ENCODE measurements around the gene CELA2B.
A peak's percentile ranks its signal among the peaks of the same experiment; 100 is the strongest.
"Not testable (repeated sequence)": the region's sequence is repeated elsewhere in the genome, so short reads cannot be mapped to it uniquely, and the experiment has no call there.

The CELA2B gene

DNA sequence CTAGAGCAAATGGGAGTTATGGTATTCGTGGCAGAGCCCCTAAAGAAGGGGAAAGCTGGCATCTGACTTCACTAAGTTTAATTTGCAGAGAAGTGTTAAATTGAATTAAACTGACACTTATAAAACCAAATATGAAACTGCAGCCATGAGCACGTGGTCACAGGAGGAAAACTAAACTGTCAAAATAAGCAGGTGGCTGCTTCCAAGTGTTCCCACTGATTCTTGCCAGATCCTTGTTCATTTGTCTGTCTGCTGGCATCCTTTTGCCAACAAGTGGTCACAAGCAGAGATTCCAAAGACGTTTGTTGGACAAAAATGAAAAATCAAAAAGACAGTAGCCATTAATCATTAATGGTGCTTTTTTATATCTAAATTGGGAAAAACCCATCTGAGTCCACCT lies 6.5 kb upstream of the CELA2B start:
- no peak for DNase-seq

DNA sequence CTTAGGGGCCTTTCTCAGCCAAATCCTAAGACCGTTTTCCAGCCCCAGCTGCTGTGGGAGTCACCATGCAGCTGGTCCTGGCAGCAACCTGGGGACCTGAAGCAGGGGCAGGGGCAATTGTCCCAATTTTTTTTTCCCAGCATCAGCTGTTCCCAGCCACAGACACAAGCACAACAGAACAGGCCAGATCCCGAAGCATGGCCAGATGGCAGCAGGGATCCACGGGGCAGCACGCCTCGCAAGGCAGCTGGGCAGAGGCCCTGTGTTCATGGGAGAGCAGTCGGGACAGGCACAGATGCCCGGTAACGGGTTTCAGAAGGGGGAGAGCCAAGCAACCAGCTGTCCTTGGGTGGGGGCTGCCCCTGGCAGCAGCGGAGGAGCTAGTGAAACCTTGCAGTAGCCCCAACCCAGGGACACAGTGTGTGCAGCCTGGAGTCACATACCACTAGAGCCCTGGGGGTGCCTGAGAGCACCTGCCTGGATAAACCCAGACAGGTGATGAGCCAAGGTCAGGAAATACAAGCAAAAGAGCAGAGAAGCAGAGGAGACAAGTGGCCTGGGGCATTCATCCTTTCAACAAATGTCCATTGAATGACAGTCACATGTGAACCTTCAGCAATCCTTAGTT lies 6.0 kb upstream of the CELA2B start:
- not testable (repeated sequence) for DNase-seq

DNA sequence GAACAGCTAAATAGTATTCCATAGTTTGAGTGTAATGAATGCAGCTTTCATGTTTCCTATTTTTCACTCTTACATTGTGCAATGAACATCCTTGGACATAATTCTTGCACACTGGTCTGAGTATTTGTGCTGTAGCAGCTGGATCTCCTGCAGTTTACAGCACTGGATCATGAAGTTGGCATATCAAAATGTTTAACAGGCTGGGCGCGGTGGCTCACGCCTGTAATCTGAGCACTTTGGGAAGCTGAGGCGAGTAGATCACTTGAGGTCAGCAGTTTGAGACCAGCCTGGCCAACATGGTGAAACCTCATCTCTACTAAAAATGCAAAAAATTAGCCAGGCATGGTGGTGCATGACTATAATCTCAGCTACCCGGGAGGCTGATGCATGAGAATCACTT lies 4.8 kb upstream of the CELA2B start:
- DNase-seq = not testable (repeated sequence)

DNA sequence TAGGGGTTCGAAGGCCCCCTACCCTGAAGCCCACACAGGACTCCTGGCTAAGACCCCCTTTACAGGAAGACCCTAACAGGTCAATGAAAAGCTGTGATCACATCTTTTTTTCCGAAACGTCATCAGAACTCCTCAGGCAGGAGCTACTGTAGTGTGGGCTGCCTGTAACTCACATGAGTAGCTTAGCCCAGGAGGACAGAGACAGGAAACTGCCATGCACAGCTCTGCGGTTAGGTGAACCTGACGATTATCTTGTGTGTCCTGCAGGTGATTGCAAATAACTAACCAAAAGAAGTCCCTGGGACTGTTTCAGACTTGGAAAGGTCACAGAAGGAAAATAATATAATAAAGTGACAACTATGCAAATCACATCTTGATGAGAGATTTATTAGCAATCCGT lies 4.2 kb upstream of the CELA2B start:
- not testable (repeated sequence) for DNase-seq

DNA sequence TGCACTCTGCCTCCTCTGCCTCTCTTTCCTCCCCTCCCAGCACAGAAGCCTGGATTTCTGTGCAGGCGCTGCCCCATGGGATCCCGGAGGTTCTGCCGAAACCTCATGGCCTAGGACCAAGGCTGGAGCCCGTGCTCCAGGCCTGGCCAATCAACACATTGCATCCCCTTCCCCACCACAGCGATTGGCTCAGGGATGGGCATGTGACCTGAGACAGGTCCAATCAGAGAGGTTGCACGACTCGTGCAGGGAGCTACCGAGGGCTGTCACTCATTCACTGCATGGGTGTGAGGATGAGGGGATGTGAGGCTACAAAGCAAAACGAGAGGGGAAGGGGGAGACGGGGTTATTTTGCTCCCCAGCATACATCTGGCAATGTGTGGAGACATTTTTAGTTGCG lies 3.3 kb upstream of the CELA2B start:
- no peak for DNase-seq

GRCh38 chr1:15476927-15477326 lies 1.0 kb downstream of the CELA2B start:
- no peak for DNase-seq

GRCh38 chr1:15477646-15478212 lies 1.8 kb downstream of the CELA2B start:
- no peak for DNase-seq

GRCh38 chr1:15479654-15480347 lies 3.9 kb downstream of the CELA2B start:
- no peak for DNase-seq

DNA sequence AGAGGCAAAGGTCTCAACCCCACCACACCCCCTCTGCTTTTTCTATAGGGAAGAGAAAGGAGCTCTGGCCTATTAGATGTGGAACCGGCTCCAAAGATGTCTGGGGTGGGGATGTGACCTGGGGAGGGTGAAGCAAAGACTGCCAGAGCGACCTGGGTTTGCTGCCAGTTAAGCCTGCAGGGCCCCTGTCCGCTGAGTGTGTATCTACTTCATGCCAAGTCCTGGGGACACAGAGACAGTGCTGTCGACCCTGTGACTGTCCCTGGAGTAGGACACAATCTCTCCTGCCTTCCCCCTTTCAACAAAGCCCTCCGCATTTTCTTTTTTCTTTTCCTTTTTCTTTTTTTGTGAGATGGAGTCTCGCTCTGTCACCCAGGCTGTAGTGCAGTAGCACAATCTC lies 6.6 kb downstream of the CELA2B start:
- not testable (repeated sequence) for DNase-seq

DNA sequence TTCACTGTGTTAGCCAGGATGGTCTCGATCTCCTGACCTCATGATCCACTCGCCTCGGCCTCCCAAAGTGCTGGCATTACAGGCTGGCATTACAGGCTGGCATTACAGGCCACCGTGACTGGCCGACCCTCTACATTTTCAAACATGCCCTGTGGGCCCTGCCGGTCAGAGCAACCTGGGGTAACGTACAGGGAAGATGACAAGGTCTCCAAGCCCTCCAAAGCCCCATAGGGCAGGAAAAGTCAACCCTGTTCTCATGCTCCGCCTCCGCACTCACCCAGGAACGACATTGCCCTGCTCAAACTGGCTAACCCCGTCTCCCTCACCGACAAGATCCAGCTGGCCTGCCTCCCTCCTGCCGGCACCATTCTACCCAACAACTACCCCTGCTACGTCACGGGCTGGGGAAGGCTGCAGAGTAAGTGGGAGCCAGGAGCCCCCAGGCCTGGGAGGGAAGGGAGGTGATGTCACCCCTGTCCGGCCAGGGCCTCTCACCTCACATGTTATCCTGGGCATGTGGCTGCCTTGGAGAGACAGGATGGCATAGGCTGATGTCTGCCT lies 7.2 kb downstream of the CELA2B start:
- not testable (repeated sequence) for DNase-seq

DNA sequence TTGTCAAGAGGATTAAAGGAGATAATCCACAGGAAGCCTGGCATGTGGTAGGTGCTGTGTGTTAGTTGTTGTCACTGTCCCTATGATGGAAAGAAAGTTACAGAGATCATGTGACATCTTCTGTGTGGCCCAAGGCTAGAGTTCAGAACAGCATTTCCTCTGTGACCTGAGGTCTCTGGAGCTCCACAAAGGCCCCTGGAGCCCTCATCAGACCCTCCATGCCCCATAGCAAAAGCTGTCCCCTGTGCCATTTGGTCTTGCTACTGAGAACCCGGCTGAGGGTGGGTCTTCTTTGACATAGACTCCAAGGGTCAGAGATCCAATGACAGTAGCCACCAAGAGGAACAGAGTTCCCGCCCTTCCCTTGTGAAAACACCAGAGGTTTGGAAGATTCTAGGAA lies 8.1 kb downstream of the CELA2B start:
- DNase-seq = no peak

- not testable (repeated sequence) for DNase-seq
Observed at GRCh38 chr1:15484443-15484842, 8.5 kb downstream of the CELA2B start.

GRCh38 chr1:15485636-15486035 lies 9.7 kb downstream of the CELA2B start:
- DNase-seq = no peak

- DNase-seq = not testable (repeated sequence)
Observed at GRCh38 chr1:15486844-15487610, 11.1 kb downstream of the CELA2B start.

DNA sequence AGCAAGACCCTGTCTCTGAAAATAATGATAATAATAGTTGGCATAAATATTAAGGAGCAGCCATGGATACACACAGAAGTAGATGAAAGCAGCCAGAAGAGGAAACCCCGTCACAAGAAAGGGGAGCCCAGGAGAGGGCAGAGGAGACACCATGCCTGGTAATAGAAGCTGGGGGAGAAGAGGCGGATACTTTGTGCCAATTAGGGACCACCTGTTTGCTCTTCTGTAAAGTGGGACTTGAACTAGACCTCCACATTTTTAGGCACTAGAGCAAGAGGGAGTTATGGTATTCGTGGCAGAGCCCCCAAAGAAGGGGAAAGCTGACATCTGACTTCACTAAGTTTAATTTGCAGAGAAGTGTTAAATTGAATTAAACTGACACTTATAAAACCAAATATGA lies 12.5 kb downstream of the CELA2B start:
- no peak for DNase-seq

DNA sequence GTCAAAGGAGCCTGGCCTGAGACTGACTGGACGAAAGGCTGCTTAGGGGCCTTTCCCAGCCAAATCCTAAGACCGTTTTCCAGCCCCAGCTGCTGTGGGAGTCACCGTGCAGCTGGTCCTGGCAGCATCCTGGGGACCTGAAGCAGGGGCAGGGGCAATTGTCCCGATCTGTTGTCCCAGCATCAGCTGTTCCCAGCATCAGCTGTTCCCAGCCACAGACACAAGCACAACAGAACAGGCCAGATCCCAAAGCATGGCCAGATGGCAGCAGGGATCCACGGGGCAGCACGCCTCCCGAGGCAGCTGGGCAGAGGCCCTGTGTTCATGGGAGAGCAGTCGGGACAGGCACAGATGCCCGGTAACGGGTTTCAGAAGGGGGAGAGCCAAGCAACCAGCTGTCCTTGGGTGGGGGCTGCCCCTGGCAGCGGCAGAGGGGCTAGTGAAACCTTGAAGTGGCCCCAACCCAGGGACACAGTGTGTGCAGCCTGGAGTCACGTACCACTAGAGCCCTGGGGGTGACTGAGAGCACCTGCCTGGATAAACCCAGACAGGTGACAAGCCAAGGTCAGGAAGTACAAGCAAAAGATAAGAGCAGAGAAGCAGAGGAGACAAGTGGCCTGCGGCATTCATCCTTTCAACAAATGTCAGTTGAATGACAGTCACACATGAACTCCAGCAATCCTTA lies 13.3 kb downstream of the CELA2B start:
- no peak for DNase-seq

GRCh38 chr1:15491010-15491409 lies 15.1 kb downstream of the CELA2B start:
- DNase-seq = peak; percentile 49

DNA sequence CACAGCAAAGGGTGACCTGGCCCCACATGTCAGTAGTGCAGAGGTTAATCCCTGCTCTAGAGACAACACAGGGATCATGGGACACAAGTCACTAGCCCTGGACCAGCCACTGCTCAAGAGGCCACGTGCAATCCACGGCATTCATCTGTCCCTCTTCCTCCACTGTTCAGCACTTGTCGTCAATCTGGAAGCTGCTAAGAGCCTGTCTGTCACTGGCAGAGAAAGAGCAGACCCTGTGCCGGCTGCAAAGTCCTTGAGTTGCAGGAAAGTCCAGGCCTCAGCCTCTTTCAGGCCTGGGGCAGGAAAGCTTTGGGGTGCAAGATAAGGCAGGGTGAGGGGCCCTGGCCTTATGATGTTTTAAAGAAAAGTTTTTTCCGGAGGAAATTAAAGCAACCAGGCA lies 16.7 kb downstream of the CELA2B start:
- no peak for DNase-seq

GRCh38 chr1:15493869-15494390 lies 18.0 kb downstream of the CELA2B start:
- no peak for DNase-seq

- no peak for DNase-seq
Observed at GRCh38 chr1:15500184-15501178, 24.6 kb downstream of the CELA2B start.

Measured in activated CD4-positive, alpha-beta T cell treated with anti-CD3 and anti-CD28 coated beads, Interleukin-2, amount 50 U/mL, for 16 hours (primary cell).